Duodenal mucosa (tissue), 2 donors: ENCODE measurements around the gene DNASE1L3.
"Not testable (repeated sequence)": the region's sequence is repeated elsewhere in the genome, so short reads cannot be mapped to it uniquely, and the experiment has no call there.

ENCODE experiments used
- H3K27ac ChIP-seq: one replicate; pipeline ENCODE4 v1.7.0; 2013; ENCODE audit warnings: low read depth, low read length
- H3K27me3 ChIP-seq, 2 donors: one replicate each; pipeline ENCODE4 v1.7.0; 2013; ENCODE audit warnings: low read length in 2 of 2, control low read depth in 1 of 2; ENCODE audit not compliant: insufficient read depth in 2 of 2, control insufficient read depth in 1 of 2
- H3K36me3 ChIP-seq, 2 donors: one replicate each; pipeline ENCODE4 v1.7.0; 2013; ENCODE audit warnings: low read length in 2 of 2, control low read depth in 1 of 2; ENCODE audit not compliant: insufficient read depth in 2 of 2, control insufficient read depth in 1 of 2
- H3K4me1 ChIP-seq, 2 donors: one replicate each; pipeline ENCODE4 v1.7.0; 2013; ENCODE audit warnings: low read length in 2 of 2, control low read depth in 1 of 2; ENCODE audit not compliant: insufficient read depth in 2 of 2, control insufficient read depth in 1 of 2
- H3K4me3 ChIP-seq, 2 donors: one replicate each; pipeline ENCODE4 v1.7.0; 2013; ENCODE audit warnings: low read length in 2 of 2, low read depth in 1 of 2
- H3K9ac ChIP-seq, 2 donors: one replicate each; pipeline ENCODE4 v1.7.0; 2013; ENCODE audit warnings: low read length in 2 of 2, low read depth in 1 of 2
- H3K9me3 ChIP-seq, 2 donors: one replicate each; pipeline ENCODE4 v1.7.0; 2013; ENCODE audit warnings: low read length in 2 of 2, control low read depth in 1 of 2; ENCODE audit not compliant: control insufficient read depth in 1 of 2

DNASE1L3 gene

GRCh38 chr3:58215317-58216025 lies 4.7 kb upstream of the DNASE1L3 start:
- H3K27ac ChIP-seq = no peak overlapping the region
- H3K9me3 ChIP-seq = no peaks in the 10 kb centered on the region
- no peaks in the 10 kb centered on the region for H3K36me3 ChIP-seq
- H3K4me1 ChIP-seq = peaks cover 10 to 19% of the 10 kb centered on the region in 2 donors
- no peaks in the 10 kb centered on the region for H3K27me3 ChIP-seq
- no peak overlapping the region for H3K9ac ChIP-seq
- no peak overlapping the region for H3K4me3 ChIP-seq

- Histone ChIP-seq H3K36me3 (no peaks in the 10 kb centered on the region), H3K9ac (no peak overlapping the region), H3K9me3 (no peaks in the 10 kb centered on the region), H3K4me1 (peaks cover 17 to 19% of the 10 kb centered on the region in 2 donors), H3K27ac (no peak overlapping the region), H3K27me3 (no peaks in the 10 kb centered on the region), H3K4me3 (no peak overlapping the region)
Observed at GRCh38 chr3:58214484-58215316, 3.9 kb upstream of the DNASE1L3 start.

GRCh38 chr3:58209933-58210332 lies 839 bp downstream of the DNASE1L3 start:
- H3K27ac ChIP-seq = no peak overlapping the region
- no peaks in the 10 kb centered on the region for H3K9me3 ChIP-seq
- no peak overlapping the region for H3K4me3 ChIP-seq
- H3K36me3 ChIP-seq = no peaks in the 10 kb centered on the region
- H3K4me1 ChIP-seq = peaks cover 8 to 9% of the 10 kb centered on the region in 2 donors
- no peaks in the 10 kb centered on the region for H3K27me3 ChIP-seq
- H3K9ac ChIP-seq = no peak overlapping the region

DNA sequence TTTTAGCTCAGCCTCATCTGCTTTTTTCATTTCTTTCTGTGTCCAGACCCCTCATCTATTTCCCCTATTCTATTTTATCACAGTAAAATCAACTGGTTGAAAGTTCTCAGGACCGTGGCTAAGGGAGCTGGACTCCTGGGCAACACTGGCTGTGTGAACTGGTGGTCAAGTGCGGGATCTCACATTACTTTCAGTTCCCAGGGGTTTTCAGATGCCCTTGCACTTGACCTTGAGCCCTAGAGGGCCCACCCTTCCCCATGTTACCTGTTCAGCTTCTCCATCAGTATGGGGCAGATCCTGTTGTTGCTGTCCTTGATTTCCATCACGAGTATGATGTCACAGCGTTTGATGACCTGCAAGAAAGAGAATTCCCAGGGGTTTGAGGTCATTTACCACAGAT lies 2.8 kb downstream of the DNASE1L3 start:
- Histone ChIP-seq H3K4me3 (no peak overlapping the region), H3K4me1 (peaks cover 0 to 9% of the 10 kb centered on the region in 2 donors), H3K27me3 (no peaks in the 10 kb centered on the region), H3K36me3 (no peaks in the 10 kb centered on the region), H3K9me3 (no peaks in the 10 kb centered on the region), H3K9ac (no peak overlapping the region), H3K27ac (no peak overlapping the region)

GRCh38 chr3:58206406-58207011 lies 4.3 kb downstream of the DNASE1L3 start:
- Histone ChIP-seq H3K27me3 (no peaks in the 10 kb centered on the region), H3K4me1 (peaks cover 0 to 9% of the 10 kb centered on the region in 2 donors), H3K36me3 (no peaks in the 10 kb centered on the region), H3K4me3 (no peak overlapping the region), H3K27ac (no peak overlapping the region), H3K9me3 (no peaks in the 10 kb centered on the region), H3K9ac (no peak overlapping the region)

DNA sequence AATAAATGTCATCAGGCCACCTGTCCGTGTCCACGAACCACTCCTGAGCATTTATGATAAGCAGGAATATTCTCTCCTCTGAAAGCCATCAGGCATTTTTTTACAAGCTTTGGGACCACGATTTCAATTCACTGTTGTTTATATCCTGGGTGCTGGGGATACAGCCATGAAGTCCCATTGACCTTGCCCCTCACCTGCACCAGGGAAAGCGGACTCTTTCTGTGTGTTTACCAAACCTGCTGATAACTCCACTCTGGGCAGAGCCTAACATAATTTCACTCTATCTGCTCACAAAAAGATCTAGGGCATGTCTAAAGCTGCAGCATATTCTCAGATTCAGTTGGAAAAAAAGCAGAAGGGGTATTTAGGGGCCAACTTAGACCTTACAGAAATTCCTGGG lies 4.8 kb downstream of the DNASE1L3 start:
- Histone ChIP-seq H3K9ac (no peak overlapping the region), H3K27me3 (no peaks in the 10 kb centered on the region), H3K9me3 (no peaks in the 10 kb centered on the region), H3K4me1 (peaks cover 0 to 13% of the 10 kb centered on the region in 2 donors), H3K36me3 (no peaks in the 10 kb centered on the region), H3K4me3 (no peak overlapping the region), H3K27ac (no peak overlapping the region)

DNA sequence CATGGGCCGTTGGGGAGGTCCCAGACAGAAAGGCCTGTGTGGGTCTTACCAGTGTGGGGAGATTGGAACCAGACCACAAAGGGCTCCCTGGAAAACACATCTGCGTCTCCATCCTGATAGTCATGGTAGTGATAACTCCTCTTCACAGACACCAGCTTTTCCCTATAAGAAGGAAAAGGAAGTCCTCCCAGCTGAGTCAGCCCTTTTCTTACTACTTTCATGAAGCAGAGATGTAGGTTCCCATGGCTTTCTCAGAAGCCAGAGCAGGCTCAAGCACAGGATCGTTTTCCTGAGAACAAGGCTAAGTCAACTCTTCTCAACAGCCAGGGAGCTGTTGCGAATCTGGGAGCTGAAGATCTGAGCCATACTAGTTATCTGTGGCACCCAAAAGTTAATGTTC lies 6.1 kb downstream of the DNASE1L3 start:
- Histone ChIP-seq H3K9me3 (no peaks in the 10 kb centered on the region), H3K4me1 (peaks cover 0 to 11% of the 10 kb centered on the region in 2 donors), H3K36me3 (no peaks in the 10 kb centered on the region), H3K27me3 (no peaks in the 10 kb centered on the region), H3K27ac (no peak overlapping the region), H3K9ac (no peak overlapping the region), H3K4me3 (no peak overlapping the region)

DNA sequence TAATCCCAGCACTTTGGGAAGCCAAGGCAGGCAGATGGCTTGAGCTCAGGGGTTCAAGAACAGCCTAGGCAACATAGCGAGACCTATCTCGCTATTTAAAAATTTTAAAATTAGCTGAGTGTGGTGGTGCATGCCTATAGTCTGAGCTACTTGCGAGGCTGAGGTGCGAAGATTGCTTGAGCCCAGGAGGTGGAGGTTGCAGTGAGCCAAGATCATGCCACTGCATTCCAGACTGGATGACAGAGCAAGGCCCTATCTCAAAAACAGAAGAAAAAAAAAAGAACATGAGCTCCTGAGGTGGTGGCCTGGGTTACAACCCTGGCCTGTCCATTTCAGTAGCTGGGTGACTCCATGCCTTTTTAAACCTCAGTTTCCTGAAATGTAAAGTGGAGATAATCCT lies 7.2 kb downstream of the DNASE1L3 start:
- Histone ChIP-seq H3K4me1 (peaks cover 0 to 9% of the 10 kb centered on the region in 2 donors), H3K27me3 (no peaks in the 10 kb centered on the region), H3K9ac (no peak overlapping the region), H3K36me3 (no peaks in the 10 kb centered on the region), H3K9me3 (no peaks in the 10 kb centered on the region), H3K27ac (no peak overlapping the region), H3K4me3 (no peak overlapping the region)

DNA sequence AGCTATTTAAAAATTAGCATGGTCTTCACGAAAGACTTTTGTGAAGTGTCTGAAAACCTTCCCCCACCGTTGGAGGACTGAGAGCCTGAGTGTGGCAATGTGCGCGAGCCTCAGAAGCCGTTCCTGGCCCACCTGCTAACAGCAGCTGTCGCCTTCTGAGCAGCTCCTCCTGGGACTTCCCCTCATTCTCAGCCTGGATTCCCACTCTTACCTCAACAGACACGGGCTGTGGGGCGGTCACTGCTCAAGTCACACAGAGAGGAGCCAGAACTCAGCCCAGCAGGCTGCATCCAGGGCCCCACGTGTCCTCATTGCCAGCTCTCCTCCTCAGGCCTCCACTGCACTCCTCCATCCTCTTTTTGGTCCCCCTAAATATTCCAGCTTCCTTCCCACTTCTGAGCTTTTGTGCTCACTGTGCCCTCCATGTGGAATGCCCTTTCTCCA lies 7.8 kb downstream of the DNASE1L3 start:
- Histone ChIP-seq H3K36me3 (no peaks in the 10 kb centered on the region), H3K9me3 (no peaks in the 10 kb centered on the region), H3K27me3 (no peaks in the 10 kb centered on the region), H3K4me1 (peaks cover 0 to 9% of the 10 kb centered on the region in 2 donors), H3K9ac (no peak overlapping the region), H3K4me3 (no peak overlapping the region), H3K27ac (no peak overlapping the region)

- H3K27ac ChIP-seq, H3K27me3 ChIP-seq, H3K4me3 ChIP-seq, H3K4me1 ChIP-seq, H3K9me3 ChIP-seq, H3K36me3 ChIP-seq, H3K9ac ChIP-seq: not testable (repeated sequence)
Observed at GRCh38 chr3:58201451-58201850, 9.3 kb downstream of the DNASE1L3 start.
